GM18867 (cell line): ENCODE results near the gene CLPTM1.
A peak's percentile ranks its signal among the peaks of the same experiment; 100 is the strongest.
"Not testable (repeated sequence)": the region's sequence is repeated elsewhere in the genome, so short reads cannot be mapped to it uniquely, and the experiment has no call there.

Experiments used
- ATAC-seq: cut with Tn5 transposase; IDR thresholded peaks from one replicate; pipeline ENCODE4 v1.9.1; 2021; ENCODE audit warnings: mild to moderate bottlenecking, moderate library complexity; ENCODE audit not compliant: unreplicated experiment

CLPTM1 gene

GRCh38 chr19:44939668-44940067 is 15.5 kb upstream of the CLPTM1 start:
- ATAC-seq, result no peak

GRCh38 chr19:44942067-44942571 is 13.1 kb upstream of the CLPTM1 start, which contains the start of gene APOC4:
TSS of gene APOC4 (plus strand) at chr19:44942237. CDS start at chr19:44942278, 41 bp downstream.
- ATAC-seq, result no peak

- peak; percentile 74 for ATAC-seq
Observed at GRCh38 chr19:44943801-44944249, 11.4 kb upstream of the CLPTM1 start.

GRCh38 chr19:44947041-44947581 is 8.1 kb upstream of the CLPTM1 start:
- ATAC-seq, result no peak

GRCh38 chr19:44948237-44948636 is 6.9 kb upstream of the CLPTM1 start:
- no peak for ATAC-seq

- ATAC-seq, result no peak
Observed at GRCh38 chr19:44948763-44949374, 6.3 kb upstream of the CLPTM1 start.

GRCh38 chr19:44949550-44949949 is 5.6 kb upstream of the CLPTM1 start:
- no peak for ATAC-seq

- no peak for ATAC-seq
Observed at GRCh38 chr19:44951179-44952159, 3.7 kb upstream of the CLPTM1 start.

- ATAC-seq, result no peak
Observed at GRCh38 chr19:44954278-44954648, 917 bp upstream of the CLPTM1 start.

GRCh38 chr19:44955505-44956439 is 592 bp downstream of the CLPTM1 start:
- no peak for ATAC-seq

- ATAC-seq, result no peak
Observed at GRCh38 chr19:44957526-44957925, 2.3 kb downstream of the CLPTM1 start.

GRCh38 chr19:44958090-44958489 is 2.9 kb downstream of the CLPTM1 start:
- no peak for ATAC-seq

GRCh38 chr19:44959691-44960090 is 4.5 kb downstream of the CLPTM1 start:
- no peak for ATAC-seq

- no peak for ATAC-seq
Observed at GRCh38 chr19:44960906-44961728, 5.9 kb downstream of the CLPTM1 start.

GRCh38 chr19:44961821-44962220 is 6.6 kb downstream of the CLPTM1 start:
- ATAC-seq, result no peak

- no peak for ATAC-seq
Observed at GRCh38 chr19:44968118-44968517, 12.9 kb downstream of the CLPTM1 start.

- no peak for ATAC-seq
Observed at GRCh38 chr19:44968670-44969069, 13.5 kb downstream of the CLPTM1 start.

GRCh38 chr19:44969437-44969836 is 14.3 kb downstream of the CLPTM1 start:
- no peak for ATAC-seq

GRCh38 chr19:44971451-44971850 is 16.3 kb downstream of the CLPTM1 start:
- not testable (repeated sequence) for ATAC-seq

GRCh38 chr19:44972802-44973201 is 17.6 kb downstream of the CLPTM1 start:
- ATAC-seq, result no peak
